OCI-LY7 (cell line): ENCODE results near the gene AKT2.

Experiments used
- CTCF ChIP-seq: fragments of 200-600 bp; sonication (generic); conservative IDR thresholded peaks from 2 replicates; pipeline ENCODE4 v1.5.1; 2014; ENCODE audit warnings: mild to moderate bottlenecking, antibody characterized with exemption, low read length, moderate library complexity, mixed read lengths
- EZH2phosphoT487 ChIP-seq: fragments of 200-600 bp; sonication (generic); IDR thresholded peaks from 2 replicates; pipeline ENCODE4 v1.6.1; 2018; ENCODE audit warnings: low read depth, borderline replicate concordance, mild to moderate bottlenecking, mixed run types, antibody characterized with exemption, low read length, moderate library complexity, mixed read lengths

- TF ChIP-seq CTCF (no peak), EZH2phosphoT487 (no peak)
Observed at GRCh38 chr19:40279761-40280607, 5.2 kb downstream of the AKT2 start.
